ENCODE data around the gene RPL36.
A peak's percentile ranks its signal among the peaks of the same experiment; 100 is the strongest.

The RPL36 gene

GRCh38 chr19:5674714-5675113, 15.4 kb upstream of the RPL36 start:
- Histone ChIP-seq H3K4me3 (ENCODE audit: low read length) (no peak overlapping the region), H3K36me3 (ENCODE audit: control insufficient read depth, insufficient read depth, low read length, severe bottlenecking) (peaks cover 8% of the 10 kb centered on the region), H3K4me1 (ENCODE audit: control insufficient read depth, insufficient read depth, low read length) (peaks cover 6% of the 10 kb centered on the region), H3K27me3 (replicated peaks; ENCODE audit: control insufficient read depth, insufficient read depth, low read length) (no peaks in the 10 kb centered on the region), H3K9me3 (ENCODE audit: control insufficient read depth, low read length) (no peaks in the 10 kb centered on the region), H3K9ac (ENCODE audit: low read length) (no peak overlapping the region)
- no peak for DNase-seq (ENCODE audit: low read depth)

DNA sequence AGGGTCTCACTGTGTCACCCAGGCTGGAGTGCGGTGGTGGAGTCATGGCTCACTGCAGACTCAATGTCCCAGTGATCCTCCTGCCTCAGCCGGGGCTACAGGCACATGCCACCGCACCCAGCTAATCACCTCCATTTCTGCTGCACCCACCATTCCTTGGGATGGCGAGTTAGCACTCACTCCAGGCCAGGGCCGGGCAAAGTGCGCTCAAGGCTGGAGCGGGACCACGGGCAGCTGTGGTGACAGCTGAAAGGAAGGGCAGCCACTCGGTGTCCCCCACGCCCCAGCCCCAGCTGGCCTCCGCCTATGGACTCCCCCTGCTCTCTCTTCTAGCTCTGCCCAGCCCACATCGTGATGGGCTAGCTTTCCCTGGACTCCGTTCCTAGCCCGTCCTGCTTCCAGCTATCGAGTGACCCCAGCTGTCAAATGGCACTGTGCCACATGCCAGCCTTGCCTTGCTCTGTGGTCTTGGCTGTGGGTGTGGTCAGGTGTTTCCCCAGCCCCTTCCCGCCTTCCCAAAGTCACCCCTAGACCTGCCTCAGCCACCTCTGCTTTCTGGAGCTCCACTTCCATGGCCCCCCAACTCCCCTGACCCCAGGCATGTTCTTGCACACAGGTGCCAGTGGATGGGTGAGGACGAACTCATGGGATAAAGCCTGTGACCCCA, 13.9 kb upstream of the RPL36 start:
- no peak overlapping the region for H3K4me3 ChIP-seq (ENCODE audit: low read length)
- no peak overlapping the region for H3K9ac ChIP-seq (ENCODE audit: low read length)
- H3K9me3 ChIP-seq (ENCODE audit: control insufficient read depth, low read length) = no peaks in the 10 kb centered on the region
- no peak for DNase-seq (ENCODE audit: low read depth)
- peaks cover 6% of the 10 kb centered on the region for H3K4me1 ChIP-seq (ENCODE audit: control insufficient read depth, insufficient read depth, low read length)
- H3K27me3 ChIP-seq (replicated peaks; ENCODE audit: control insufficient read depth, insufficient read depth, low read length) = no peaks in the 10 kb centered on the region
- H3K36me3 ChIP-seq (ENCODE audit: control insufficient read depth, insufficient read depth, low read length, severe bottlenecking) = peaks cover 6% of the 10 kb centered on the region

- DNase-seq (ENCODE audit: low read depth) = no peak
- Histone ChIP-seq H3K4me1 (ENCODE audit: control insufficient read depth, insufficient read depth, low read length) (peaks cover 6% of the 10 kb centered on the region), H3K27me3 (replicated peaks; ENCODE audit: control insufficient read depth, insufficient read depth, low read length) (no peaks in the 10 kb centered on the region), H3K36me3 (ENCODE audit: control insufficient read depth, insufficient read depth, low read length, severe bottlenecking) (peaks cover 4% of the 10 kb centered on the region), H3K9me3 (ENCODE audit: control insufficient read depth, low read length) (no peaks in the 10 kb centered on the region), H3K4me3 (ENCODE audit: low read length) (no peak overlapping the region), H3K9ac (ENCODE audit: low read length) (no peak overlapping the region)
These were observed 13.4 kb upstream of the RPL36 start for GRCh38 chr19:5676772-5677105.

DNA sequence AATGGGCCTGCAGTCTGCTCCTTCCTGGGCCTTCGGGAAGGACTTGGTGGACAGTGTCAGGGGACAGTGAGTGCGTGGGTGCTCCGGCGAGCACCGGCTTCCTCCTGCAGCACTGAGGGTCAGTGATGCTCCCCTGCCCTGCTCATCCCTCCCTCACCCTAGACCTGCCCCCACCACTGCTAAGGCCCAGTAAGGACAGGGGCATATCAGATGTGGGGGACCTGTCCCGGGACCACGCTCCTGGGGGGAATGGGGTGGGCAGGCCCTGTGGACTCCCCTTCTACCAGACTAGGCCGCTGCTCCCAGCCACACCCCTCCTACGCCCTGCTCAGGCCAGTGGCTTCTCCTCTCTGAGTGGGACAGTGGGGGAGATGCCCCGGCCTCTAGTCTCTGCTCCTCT, 13.0 kb upstream of the RPL36 start:
- Histone ChIP-seq H3K4me1 (ENCODE audit: control insufficient read depth, insufficient read depth, low read length) (peaks cover 6% of the 10 kb centered on the region), H3K9ac (ENCODE audit: low read length) (no peak overlapping the region), H3K4me3 (ENCODE audit: low read length) (no peak overlapping the region), H3K27me3 (replicated peaks; ENCODE audit: control insufficient read depth, insufficient read depth, low read length) (no peaks in the 10 kb centered on the region), H3K36me3 (ENCODE audit: control insufficient read depth, insufficient read depth, low read length, severe bottlenecking) (peaks cover under 1% of the 10 kb centered on the region), H3K9me3 (ENCODE audit: control insufficient read depth, low read length) (no peaks in the 10 kb centered on the region)
- DNase-seq (ENCODE audit: low read depth) = no peak

DNA sequence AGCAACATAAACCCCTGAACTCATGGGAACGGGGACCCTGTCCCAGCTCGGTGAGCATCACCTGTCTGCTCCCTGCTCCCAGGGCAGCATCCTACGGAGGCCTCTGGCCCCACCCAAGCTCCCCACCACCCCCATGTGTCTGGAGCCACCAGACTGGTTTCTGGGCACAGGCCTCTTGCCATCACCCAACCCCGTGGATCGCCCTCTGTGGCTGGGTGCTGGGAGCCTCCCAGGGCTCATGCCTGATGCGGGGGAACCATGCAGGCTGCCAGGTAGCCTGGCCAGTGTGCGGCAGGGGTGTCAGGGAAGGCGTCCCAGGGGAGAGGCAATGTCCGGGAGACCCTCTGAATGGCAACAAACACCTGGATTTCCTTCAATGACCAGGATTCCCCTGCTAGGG, 12.5 kb upstream of the RPL36 start:
- no peaks in the 10 kb centered on the region for H3K9me3 ChIP-seq (ENCODE audit: control insufficient read depth, low read length)
- DNase-seq (ENCODE audit: low read depth) = no peak
- no peak overlapping the region for H3K9ac ChIP-seq (ENCODE audit: low read length)
- H3K4me3 ChIP-seq (ENCODE audit: low read length) = no peak overlapping the region
- H3K4me1 ChIP-seq (ENCODE audit: control insufficient read depth, insufficient read depth, low read length) = peaks cover 6% of the 10 kb centered on the region
- H3K36me3 ChIP-seq (ENCODE audit: control insufficient read depth, insufficient read depth, low read length, severe bottlenecking) = no peaks in the 10 kb centered on the region
- H3K27me3 ChIP-seq (replicated peaks; ENCODE audit: control insufficient read depth, insufficient read depth, low read length) = no peaks in the 10 kb centered on the region

GRCh38 chr19:5678071-5678718, 11.9 kb upstream of the RPL36 start:
- peaks cover 6% of the 10 kb centered on the region for H3K4me1 ChIP-seq (ENCODE audit: control insufficient read depth, insufficient read depth, low read length)
- DNase-seq (ENCODE audit: low read depth) = no peak
- no peaks in the 10 kb centered on the region for H3K27me3 ChIP-seq (replicated peaks; ENCODE audit: control insufficient read depth, insufficient read depth, low read length)
- H3K4me3 ChIP-seq (ENCODE audit: low read length) = no peak overlapping the region
- H3K9me3 ChIP-seq (ENCODE audit: control insufficient read depth, low read length) = no peaks in the 10 kb centered on the region
- no peaks in the 10 kb centered on the region for H3K36me3 ChIP-seq (ENCODE audit: control insufficient read depth, insufficient read depth, low read length, severe bottlenecking)
- H3K9ac ChIP-seq (ENCODE audit: low read length) = no peak overlapping the region

GRCh38 chr19:5679289-5680083, 10.6 kb upstream of the RPL36 start:
- Histone ChIP-seq H3K4me3 (ENCODE audit: low read length) (peak overlapping the region; percentile 95), H3K27me3 (replicated peaks; ENCODE audit: control insufficient read depth, insufficient read depth, low read length) (no peaks in the 10 kb centered on the region), H3K4me1 (ENCODE audit: control insufficient read depth, insufficient read depth, low read length) (peaks cover 6% of the 10 kb centered on the region), H3K9ac (ENCODE audit: low read length) (peak overlapping the region; percentile 92), H3K36me3 (ENCODE audit: control insufficient read depth, insufficient read depth, low read length, severe bottlenecking) (no peaks in the 10 kb centered on the region), H3K9me3 (ENCODE audit: control insufficient read depth, low read length) (no peaks in the 10 kb centered on the region)
- DNase-seq (ENCODE audit: low read depth) = no peak

DNA sequence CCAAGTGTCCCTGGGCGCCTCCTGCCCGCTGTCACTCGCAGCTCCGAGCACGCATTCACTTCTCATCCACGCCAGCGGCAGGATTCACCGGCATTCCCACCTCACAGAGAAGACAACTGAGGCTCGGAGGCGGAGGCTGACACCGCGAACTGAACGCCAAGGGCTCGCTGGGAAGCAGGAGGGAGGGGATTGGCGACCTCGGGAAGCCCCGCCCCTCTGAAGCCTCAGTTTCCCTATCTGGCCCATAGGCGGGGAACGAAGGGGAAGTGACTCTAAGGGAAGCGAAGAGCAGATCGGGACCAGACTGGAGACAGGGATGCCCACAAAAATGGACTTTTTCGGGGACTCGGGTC, 10.0 kb upstream of the RPL36 start:
- DNase-seq (ENCODE audit: low read depth) = peak; percentile 69
- Histone ChIP-seq H3K27me3 (replicated peaks; ENCODE audit: control insufficient read depth, insufficient read depth, low read length) (no peaks in the 10 kb centered on the region), H3K9me3 (ENCODE audit: control insufficient read depth, low read length) (no peaks in the 10 kb centered on the region), H3K4me3 (ENCODE audit: low read length) (peak overlapping the region; percentile 95), H3K36me3 (ENCODE audit: control insufficient read depth, insufficient read depth, low read length, severe bottlenecking) (no peaks in the 10 kb centered on the region), H3K4me1 (ENCODE audit: control insufficient read depth, insufficient read depth, low read length) (peaks cover 6% of the 10 kb centered on the region), H3K9ac (ENCODE audit: low read length) (peak overlapping the region; percentile 92)

DNA sequence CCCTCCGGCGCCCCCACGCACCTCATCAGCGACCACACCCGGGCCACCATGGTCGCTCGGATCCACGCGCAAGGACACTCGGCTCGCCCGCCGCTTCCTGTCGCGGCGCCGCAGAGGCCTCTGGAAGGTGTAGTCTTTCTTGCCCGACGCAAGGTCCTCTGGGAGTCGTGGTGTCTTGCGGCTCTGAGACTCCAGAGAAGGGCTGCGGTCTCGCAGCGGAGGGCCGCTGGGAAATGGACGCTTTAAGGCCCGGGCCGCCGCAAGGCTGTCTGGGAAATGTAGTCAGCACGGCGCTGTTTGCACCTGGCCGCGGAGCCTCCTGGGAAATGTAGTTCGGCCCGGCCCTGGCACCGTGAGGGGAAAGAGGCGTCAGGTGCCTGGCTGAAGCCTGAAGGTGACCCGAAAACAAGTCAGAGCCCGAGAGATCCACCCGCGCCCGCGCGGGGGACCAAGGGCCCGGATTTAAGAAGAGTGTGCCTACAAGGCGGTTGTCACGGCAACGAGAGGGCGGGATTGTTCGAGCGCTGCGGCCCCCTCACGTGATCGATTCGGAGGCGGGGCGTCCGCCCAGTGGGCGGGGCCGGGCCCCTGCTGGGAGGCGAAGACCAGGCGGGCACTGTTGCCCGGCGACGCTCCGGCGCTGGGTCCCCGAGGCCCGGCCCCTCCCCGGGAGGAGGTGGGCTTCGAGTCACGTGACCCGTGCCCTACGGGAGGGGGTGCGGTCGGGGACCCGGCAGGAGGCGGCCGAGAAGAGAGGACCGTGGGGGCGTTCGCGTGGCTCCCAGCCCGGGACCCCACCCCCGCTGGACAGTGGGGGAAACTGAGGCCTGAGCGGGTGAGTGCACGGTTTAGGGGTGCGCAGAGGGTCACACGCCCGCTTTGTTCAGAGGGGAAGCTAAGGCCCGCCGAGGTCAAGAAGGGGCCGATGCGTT, 9.4 kb upstream of the RPL36 start, which contains the start of the genes HSD11B1L and MICOS13:
HSD11B1L (plus strand) TSS at position 591 of the 932 bp plus-strand sequence. CDS start 3,806 bp downstream, outside the sequence.
MICOS13 (minus strand) TSS at position 80 of the 932 bp plus-strand sequence; CDS start at position 50, 30 bp downstream.
- Histone ChIP-seq H3K36me3 (ENCODE audit: control insufficient read depth, insufficient read depth, low read length, severe bottlenecking) (no peaks in the 10 kb centered on the region), H3K27me3 (replicated peaks; ENCODE audit: control insufficient read depth, insufficient read depth, low read length) (no peaks in the 10 kb centered on the region), H3K4me1 (ENCODE audit: control insufficient read depth, insufficient read depth, low read length) (peaks cover 6% of the 10 kb centered on the region), H3K4me3 (ENCODE audit: low read length) (peak within 1 kb of the TSS; percentile 95), H3K9ac (ENCODE audit: low read length) (peak within 1 kb of the TSS; percentile 92), H3K9me3 (ENCODE audit: control insufficient read depth, low read length) (no peaks in the 10 kb centered on the region)
- peak; percentile 100 for DNase-seq (ENCODE audit: low read depth)

- H3K27me3 ChIP-seq (replicated peaks; ENCODE audit: control insufficient read depth, insufficient read depth, low read length) = no peaks in the 10 kb centered on the region
- peak overlapping the region; percentile 95 for H3K4me3 ChIP-seq (ENCODE audit: low read length)
- H3K9ac ChIP-seq (ENCODE audit: low read length) = peak overlapping the region; percentile 92
- no peak for DNase-seq (ENCODE audit: low read depth)
- no peaks in the 10 kb centered on the region for H3K9me3 ChIP-seq (ENCODE audit: control insufficient read depth, low read length)
- H3K36me3 ChIP-seq (ENCODE audit: control insufficient read depth, insufficient read depth, low read length, severe bottlenecking) = no peaks in the 10 kb centered on the region
- H3K4me1 ChIP-seq (ENCODE audit: control insufficient read depth, insufficient read depth, low read length) = peaks cover 6% of the 10 kb centered on the region
These were observed 8.5 kb upstream of the RPL36 start for GRCh38 chr19:5681391-5682106.

Data from adipocyte (in vitro differentiated cells).